GM18909 (cell line): ENCODE measurements around the gene ENOSF1.
"Not testable (repeated sequence)": the region's sequence is repeated elsewhere in the genome, so short reads cannot be mapped to it uniquely, and the experiment has no call there.

Experiments used
- ATAC-seq: cut with Tn5 transposase; IDR thresholded peaks from one replicate; pipeline ENCODE4 v1.9.1; 2021; ENCODE audit warnings: mild to moderate bottlenecking; ENCODE audit not compliant: unreplicated experiment, poor library complexity

The ENOSF1 gene

DNA sequence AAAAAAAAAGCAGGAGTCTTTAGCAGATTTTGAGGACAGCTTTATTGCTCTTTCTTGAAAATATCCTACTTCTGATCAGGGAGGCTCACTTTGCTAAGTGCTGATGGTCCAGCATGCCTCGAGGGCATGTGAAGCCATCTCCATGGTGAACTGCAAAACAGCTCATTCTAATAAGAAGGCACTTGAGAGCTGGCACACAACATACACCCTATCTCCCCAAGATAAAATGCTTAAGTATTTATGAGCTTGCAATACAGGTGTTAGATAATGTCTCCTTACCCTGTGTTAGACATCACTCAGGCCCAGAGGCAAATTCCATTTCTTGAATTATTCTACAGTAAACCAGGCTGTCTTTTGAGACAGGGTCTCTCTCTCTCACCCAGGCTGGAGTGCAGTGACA lies 2.7 kb downstream of the ENOSF1 start:
- ATAC-seq = no peak

GRCh38 chr18:708096-708495 lies 4.3 kb downstream of the ENOSF1 start:
- no peak for ATAC-seq

DNA sequence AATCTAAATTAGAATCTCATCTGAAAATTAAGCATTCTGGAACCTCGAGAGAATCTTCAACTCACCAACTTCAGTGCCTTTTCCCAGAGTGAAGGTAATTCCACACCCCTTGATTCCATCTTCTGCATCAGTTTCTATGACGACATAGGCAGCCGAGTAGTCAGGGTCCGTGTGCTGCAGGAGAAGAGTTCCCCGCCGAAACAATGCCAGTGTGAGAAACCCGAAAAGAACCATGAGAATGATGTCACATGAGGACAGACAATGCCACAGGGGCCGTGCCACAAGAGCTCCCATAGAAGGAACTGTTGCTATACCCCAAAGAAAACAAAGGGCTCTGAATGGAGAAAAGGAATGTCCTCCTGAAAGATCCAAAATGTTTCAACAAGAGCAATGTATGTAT lies 6.0 kb downstream of the ENOSF1 start:
- no peak for ATAC-seq

- no peak for ATAC-seq
Observed at GRCh38 chr18:703213-703967, 9.0 kb downstream of the ENOSF1 start.

DNA sequence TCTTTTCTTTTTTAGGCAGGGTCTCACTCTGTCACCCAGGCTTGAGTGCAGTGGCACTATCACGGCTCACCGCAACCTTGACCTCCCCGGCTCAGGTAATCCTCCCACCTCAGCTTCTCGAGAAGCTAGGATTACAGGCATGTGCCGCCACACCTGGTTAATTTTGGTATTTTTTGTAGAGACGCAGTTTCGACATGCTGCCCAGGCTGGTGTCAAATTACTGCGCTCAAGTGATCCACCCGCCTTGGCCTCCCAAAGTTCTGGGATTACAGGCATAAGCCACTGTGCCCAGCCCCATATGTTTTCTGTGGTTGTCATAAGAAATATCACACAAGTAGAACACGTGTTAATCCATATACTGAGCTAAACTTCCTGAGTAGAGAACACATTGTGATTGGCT lies 14.6 kb downstream of the ENOSF1 start:
- ATAC-seq = no peak

- no peak for ATAC-seq
Observed at GRCh38 chr18:697012-697411, 15.4 kb downstream of the ENOSF1 start.

DNA sequence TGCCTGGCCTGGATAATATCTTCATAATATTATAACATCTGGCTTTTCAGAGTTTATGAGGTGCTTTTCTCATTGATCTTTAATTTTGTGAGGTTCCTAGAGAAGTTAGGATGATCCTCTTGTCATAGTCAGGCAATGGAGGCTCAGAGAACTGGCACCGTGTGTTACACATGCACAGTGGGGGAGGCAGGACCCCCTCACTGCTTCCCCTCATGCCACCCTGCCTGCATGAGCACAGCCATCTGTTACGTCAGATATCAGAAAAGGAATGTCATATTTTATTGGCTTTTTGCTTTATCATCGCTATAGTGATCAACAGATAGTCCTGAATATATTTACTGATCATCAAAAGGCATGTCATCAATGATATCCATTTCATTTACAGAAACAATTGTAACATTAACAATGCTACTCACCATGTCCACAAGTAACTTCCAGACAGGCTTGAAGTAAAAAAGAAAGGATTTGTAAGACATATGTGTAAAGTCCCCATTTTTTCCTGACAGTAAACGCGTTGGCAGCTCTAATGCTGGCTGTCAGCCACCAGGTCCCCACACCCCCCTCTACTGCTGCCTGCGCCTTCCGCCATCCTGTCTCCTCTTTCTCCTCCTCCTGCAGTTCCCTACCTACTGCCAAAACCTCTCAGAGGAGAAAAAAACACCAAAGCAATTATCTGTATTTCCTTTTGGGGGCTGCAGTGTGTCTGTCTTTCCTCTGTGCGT lies 18.8 kb downstream of the ENOSF1 start:
- no peak for ATAC-seq

DNA sequence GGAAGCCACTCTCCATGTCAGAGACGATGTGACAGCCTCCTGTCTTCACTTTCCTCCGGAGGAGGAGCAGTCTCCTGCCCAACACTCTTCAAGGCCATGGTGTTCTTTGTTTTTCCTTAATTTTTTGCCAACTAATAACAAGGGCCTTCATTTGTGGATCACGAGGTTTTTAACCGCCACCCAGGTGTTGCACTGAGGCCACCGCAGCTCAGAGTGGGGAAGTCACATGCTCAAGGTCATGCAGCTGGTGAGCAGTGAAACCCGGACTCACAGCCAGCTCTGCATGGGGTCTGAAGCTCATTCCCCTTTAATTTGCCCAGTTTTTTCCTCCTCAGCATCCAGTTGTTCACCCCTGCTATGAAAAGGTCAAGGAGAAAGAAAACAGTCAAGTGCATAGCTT lies 19.6 kb downstream of the ENOSF1 start:
- ATAC-seq = no peak

- no peak for ATAC-seq
Observed at GRCh38 chr18:688323-688722, 24.1 kb downstream of the ENOSF1 start.

GRCh38 chr18:686339-687111 lies 25.9 kb downstream of the ENOSF1 start:
- no peak for ATAC-seq

GRCh38 chr18:685438-685837 lies 27.0 kb downstream of the ENOSF1 start:
- ATAC-seq = no peak

- no peak for ATAC-seq
Observed at GRCh38 chr18:683531-683930, 28.9 kb downstream of the ENOSF1 start.

DNA sequence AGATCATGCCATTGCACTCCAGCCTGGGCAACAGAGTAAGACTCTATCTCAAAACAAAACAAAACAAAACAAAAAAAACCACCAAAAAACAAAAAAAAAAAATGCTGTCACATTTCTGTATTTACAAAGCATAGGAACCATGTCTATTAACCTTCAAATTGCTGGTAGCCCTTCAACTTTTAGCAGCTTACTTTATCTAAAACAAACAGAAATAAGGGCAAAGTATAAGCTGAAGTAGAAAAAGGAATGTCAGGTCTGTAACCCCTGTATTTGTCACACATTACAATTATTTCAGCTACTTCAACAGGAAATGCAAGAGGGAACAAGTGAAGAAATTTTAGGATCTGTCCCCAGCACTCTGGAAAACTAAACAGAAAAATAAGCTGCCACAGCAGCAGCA lies 29.6 kb downstream of the ENOSF1 start:
- ATAC-seq = no peak

DNA sequence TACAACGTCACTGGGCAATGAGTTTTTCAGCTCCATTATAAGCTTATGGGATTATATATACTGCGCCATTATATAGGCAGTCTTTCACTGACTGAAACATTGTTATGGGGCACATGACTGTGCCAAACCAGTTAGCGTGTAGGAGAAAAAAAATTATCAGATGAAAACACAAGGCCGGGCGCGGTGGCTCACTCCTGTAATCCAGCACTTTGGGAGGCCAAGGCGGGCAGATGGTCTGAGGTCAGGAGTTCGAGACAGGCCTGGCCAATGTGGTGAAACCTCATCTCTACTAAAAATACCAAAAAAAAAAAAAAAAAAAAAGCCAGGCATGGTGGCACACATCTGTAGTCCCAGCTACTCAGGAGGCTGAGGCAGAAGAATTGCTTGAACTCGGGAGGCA lies 30.0 kb downstream of the ENOSF1 start:
- ATAC-seq = not testable (repeated sequence)

DNA sequence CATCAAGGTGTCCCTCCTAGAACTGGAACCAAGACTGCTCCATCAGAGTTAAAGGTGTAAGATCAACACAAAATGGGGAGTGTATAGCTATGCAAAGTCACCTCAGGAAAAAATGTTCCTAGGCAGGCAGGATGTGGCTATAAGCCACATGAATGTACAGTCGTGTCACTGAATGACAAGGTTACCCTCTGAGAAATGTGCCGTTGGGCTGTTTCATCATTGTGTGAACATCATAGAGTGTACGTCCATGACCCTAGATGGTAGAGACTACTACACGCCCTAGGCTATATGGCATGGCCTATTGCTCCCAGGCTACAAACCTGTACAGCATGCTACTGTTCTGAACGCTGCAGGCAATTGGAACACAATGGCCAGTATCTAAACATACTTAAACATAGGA lies 30.4 kb downstream of the ENOSF1 start:
- no peak for ATAC-seq

DNA sequence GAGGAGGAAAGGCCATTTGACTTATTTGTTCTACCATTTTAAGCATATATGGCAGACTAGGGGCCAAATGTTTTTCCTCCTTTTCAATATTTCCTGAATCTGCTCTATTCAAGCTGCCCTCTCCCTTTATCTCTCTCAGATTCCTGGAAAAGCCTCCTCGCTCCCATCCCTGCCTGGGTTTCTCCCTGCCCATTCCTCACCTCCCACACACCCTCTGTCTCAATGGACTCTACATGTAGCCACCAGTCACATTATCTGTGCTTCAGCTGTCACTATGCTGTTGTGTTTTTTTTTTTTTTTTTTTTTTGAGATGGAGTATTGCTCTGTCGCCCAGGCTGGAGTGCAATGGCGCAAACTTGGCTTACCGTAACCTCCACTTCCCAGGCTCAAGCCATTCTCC lies 32.0 kb downstream of the ENOSF1 start:
- no peak for ATAC-seq

DNA sequence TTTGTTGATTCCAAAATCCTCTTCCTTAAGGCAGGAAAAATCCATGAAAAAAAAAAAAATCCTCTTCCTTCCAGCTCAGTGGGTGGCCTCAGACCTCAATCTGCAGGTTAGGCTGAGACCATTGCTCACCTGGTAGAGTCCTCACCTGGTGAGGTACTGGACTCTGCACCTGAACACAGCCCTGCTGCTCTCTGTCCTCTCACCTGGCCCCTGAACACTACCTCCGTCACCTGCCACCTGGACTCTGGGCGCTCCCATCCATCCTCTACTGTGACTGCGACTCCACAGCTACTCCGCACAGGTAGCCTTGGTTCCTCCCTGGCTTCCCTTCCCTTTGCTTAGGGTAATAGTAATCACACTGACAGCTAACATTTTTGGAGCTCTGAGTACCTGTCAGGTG lies 32.9 kb downstream of the ENOSF1 start:
- no peak for ATAC-seq

DNA sequence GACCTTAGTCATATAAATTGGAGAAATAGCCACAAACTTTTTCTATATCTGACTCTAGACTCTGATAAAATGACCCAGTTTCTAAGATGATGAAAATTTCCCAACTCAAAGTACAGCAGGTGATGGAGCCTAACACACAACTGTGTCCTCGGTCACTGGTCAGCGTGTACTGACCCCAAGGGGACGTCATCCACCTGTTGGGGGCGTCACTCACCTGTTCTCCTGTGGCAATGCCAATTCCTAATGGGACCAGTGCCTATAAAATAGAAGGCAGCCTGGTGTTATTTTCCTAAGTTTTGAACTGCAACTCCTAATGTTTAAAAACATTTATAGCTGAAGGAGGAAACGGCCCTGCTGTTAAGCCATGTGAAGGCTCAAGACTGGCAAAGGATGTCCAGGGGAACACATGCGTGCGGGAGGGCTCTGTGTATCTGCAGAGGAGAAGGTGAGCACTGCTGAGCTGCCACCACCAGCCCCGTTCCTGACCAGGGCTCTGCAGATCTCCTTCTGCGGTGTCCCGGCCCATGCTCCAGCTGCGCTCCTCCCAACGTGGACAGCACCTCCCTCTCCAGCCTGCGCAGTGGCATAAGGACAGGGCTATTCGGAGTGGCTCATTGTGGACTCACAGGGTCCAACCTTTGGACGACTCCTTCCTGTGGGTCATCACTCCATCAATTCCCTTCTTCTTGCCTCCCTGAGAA lies 33.8 kb downstream of the ENOSF1 start:
- ATAC-seq = no peak

GRCh38 chr18:677951-678381 lies 34.5 kb downstream of the ENOSF1 start:
- ATAC-seq = no peak

DNA sequence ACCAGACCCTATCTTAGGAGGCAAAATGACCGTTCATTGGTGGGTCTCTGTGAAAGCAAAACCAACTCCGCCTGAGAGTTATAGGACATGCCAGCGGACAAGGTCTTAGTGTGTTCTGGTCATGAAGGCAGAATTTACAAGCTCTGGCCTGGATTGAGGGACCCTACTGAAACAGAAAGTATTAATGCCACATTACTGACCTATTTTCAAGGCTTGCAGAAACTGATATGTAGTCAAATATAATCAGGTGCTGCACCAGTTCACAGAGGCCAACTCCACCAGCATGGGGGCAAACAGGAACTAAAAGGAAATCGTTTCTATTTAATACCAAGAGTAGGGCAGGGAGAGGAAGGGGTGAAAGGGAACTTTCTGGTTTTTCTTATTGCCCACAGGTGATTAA lies 35.3 kb downstream of the ENOSF1 start:
- no peak for ATAC-seq

- no peak for ATAC-seq
Observed at GRCh38 chr18:676736-677135, 35.7 kb downstream of the ENOSF1 start.
